Right cardiac atrium (tissue), 5 donors: ENCODE data around the gene ATP2C1. TPM values are rescaled to one million over a fixed set of nuclear protein-coding genes. Genes with fewer than 3 reads are reported as not detected.
A peak's percentile ranks its signal among the peaks of the same experiment; 100 is the strongest.

Source experiments
- ATAC-seq, 2 donors: fragments of 200-7000 bp; cut with Tn5 transposase; one replicate each; pipeline versions ENCODE4 v1.8.0 to v1.9.1; 2020; ENCODE audit warnings: moderate library complexity in 2 of 2, mild to moderate bottlenecking in 1 of 2
- DNase-seq, 3 donors: peaks; one replicate each; pipeline ENCODE4 v3.0.0-alpha.2; 2020
- H3K27ac ChIP-seq: one replicate; pipeline ENCODE4 v1.5.1; 2013; ENCODE audit warnings: mild to moderate bottlenecking, low read length, control low read depth, moderate library complexity
- H3K27me3 ChIP-seq: one replicate; pipeline ENCODE4 v1.6.1; 2013; ENCODE audit not compliant: control insufficient read depth, insufficient read depth
- H3K4me1 ChIP-seq: one replicate; pipeline ENCODE4 v1.6.1; 2013; ENCODE audit warnings: low read length; ENCODE audit not compliant: control insufficient read depth, insufficient read depth
- H3K4me3 ChIP-seq: one replicate; pipeline ENCODE4 v1.5.1; 2013; ENCODE audit warnings: low read length, control low read depth
- H3K9me3 ChIP-seq: one replicate; pipeline ENCODE4 v1.6.1; 2013; ENCODE audit warnings: low read length; ENCODE audit not compliant: control insufficient read depth
- WGBS: extraction: QIAGEN DNeasy Blood & Tissue Kit; methylation state at CpG from one replicate; pipeline ENCODE4 v1.1.7; 2013; 5-methylcytosine and 5-hydroxymethylcytosine counted together
- intact Hi-C, 4 donors: fragments of 100-400 bp; cut with DNase I; formaldehyde crosslinking; loops; one replicate each; pipeline versions ENCODE4 v1.11.0 to v1.14.0; 2022 to 2023
- long read RNA-seq, 4 donors: library from polyadenylated mRNA; unstranded; transcript quantifications; one replicate each; pipeline ENCODE4 v2.0.0, GENCODE V29; 2020 to 2021
- polyA plus RNA-seq: library from polyadenylated mRNA; stranded (reverse); fragments of 200-250 nt; gene quantifications from one replicate; pipeline ENCODE4 v1.2.3, GENCODE V29; 2013
- total RNA-seq, 4 donors: library from RNA; stranded (reverse); fragmentation: NEBNext Ultra II Directional; extraction: Animal tissue kit (Norgen Biotek cat#: 25700); gene quantifications; one replicate each; pipeline ENCODE4 v1.2.1, GENCODE V29; 2021
- donor health status: healthy with polysubstance abuse.
- donor health status: DM: no; HTN: yes; CAD: no.
- donor health status: DM: no; HTN: no; CAD: no.
- donor health status: DM: no; HTN: yes; CAD: no; lungs with severe emphysema.
- donor health status: DM: yes; HTN: yes; CAD: no.

ATP2C1 gene
- total RNA-seq (10 to 100 TPM; 55.7 to 59.8 (median 57.5) TPM), polyA plus RNA-seq (33.3 TPM)
- long read RNA-seq, donor 1, full-length matches to known transcripts = 65 of 105 reads
- long read RNA-seq, donor 1, partial matches to known transcripts = 9 of 105 reads
- long read RNA-seq, donor 1, other reads (novel, unspliced or antisense) = 31 of 105 reads
- long read RNA-seq, donor 2, full-length matches to known transcripts = 51 of 80 reads
- long read RNA-seq, donor 2, partial matches to known transcripts = 10 of 80 reads
- long read RNA-seq, donor 2, other reads (novel, unspliced or antisense) = 19 of 80 reads
- long read RNA-seq, donor 3, full-length matches to known transcripts = 136 of 240 reads
- long read RNA-seq, donor 3, partial matches to known transcripts = 27 of 240 reads
- long read RNA-seq, donor 3, other reads (novel, unspliced or antisense) = 77 of 240 reads
- long read RNA-seq, donor 4, full-length matches to known transcripts = 43 of 57 reads
- long read RNA-seq, donor 4, partial matches to known transcripts = 2 of 57 reads
- long read RNA-seq, donor 4, other reads (novel, unspliced or antisense) = 12 of 57 reads

GRCh38 chr3:130893376-130894129 lies at the start of gene ATP2C1:
TSS of gene ATP2C1 (plus strand) at chr3:130894084. CDS start at chr3:130894770, 686 bp downstream.
- no peaks in the 10 kb centered on the region for H3K4me1 ChIP-seq
- intact Hi-C loops = loop anchor here (2.0 to 5.0 kb wide), 3 partner anchors 131 to 136 kb away; no protein-coding TSS in a partner anchor
- H3K27me3 ChIP-seq = no peaks in the 10 kb centered on the region
- under 1% methylated on average over 69 of the region's 69 CpGs for WGBS
- no peaks in the 10 kb centered on the region for H3K9me3 ChIP-seq
- H3K27ac ChIP-seq = peak within 1 kb of the TSS; percentile 95
- peak within 1 kb of the TSS; percentile 92 for H3K4me3 ChIP-seq
- DNase-seq (peak; percentile 98 to 99 (median 99)), ATAC-seq (peak; percentile 99)

GRCh38 chr3:130844462-130844861 lies 49.4 kb upstream of the ATP2C1 start:
- Histone ChIP-seq H3K9me3 (no peaks in the 10 kb centered on the region), H3K27me3 (no peaks in the 10 kb centered on the region), H3K4me3 (no peak overlapping the region), H3K27ac (no peak overlapping the region), H3K4me1 (peaks cover 6% of the 10 kb centered on the region)
- intact Hi-C loops = no loop called here
- DNase-seq (no peak), ATAC-seq (no peak)
- WGBS = 65% methylated on average over 1 of the region's 1 CpG

- intact Hi-C loops = no loop called here
Observed at GRCh38 chr3:130846181-130846580, 47.7 kb upstream of the ATP2C1 start.

GRCh38 chr3:130849091-130849552 lies 44.8 kb upstream of the ATP2C1 start:
- no peak overlapping the region for H3K27ac ChIP-seq

More at GRCh38 chr3:130846181-130846580, 47.7 kb upstream of the ATP2C1 start:
- Histone ChIP-seq H3K4me3 (no peak overlapping the region), H3K9me3 (no peaks in the 10 kb centered on the region), H3K4me1 (peaks cover 6% of the 10 kb centered on the region), H3K27me3 (no peaks in the 10 kb centered on the region), H3K27ac (no peak overlapping the region)
- ATAC-seq (no peak), DNase-seq (no peak)
- WGBS = 56% methylated on average over 1 of the region's 1 CpG

GRCh38 chr3:130850044-130850797 lies 43.7 kb upstream of the ATP2C1 start:
- Histone ChIP-seq H3K27ac (peak overlapping the region; percentile 34), H3K9me3 (no peaks in the 10 kb centered on the region), H3K4me1 (peaks cover 6% of the 10 kb centered on the region), H3K27me3 (no peaks in the 10 kb centered on the region), H3K4me3 (peak overlapping the region; percentile 60)
- DNase-seq (peak; percentile 31 to 54 (median 37)), ATAC-seq (peak; percentile 86 to 91)
- intact Hi-C loops = no loop called here
- 8% methylated on average over 8 of the region's 8 CpGs for WGBS

More at GRCh38 chr3:130849091-130849552, 44.8 kb upstream of the ATP2C1 start:
- WGBS = 58% methylated on average over 1 of the region's 1 CpG
- ATAC-seq (peak; percentile 12 to 18), DNase-seq (no peak)
- Histone ChIP-seq H3K4me1 (peaks cover 6% of the 10 kb centered on the region), H3K27me3 (no peaks in the 10 kb centered on the region), H3K9me3 (no peaks in the 10 kb centered on the region), H3K4me3 (no peak overlapping the region)
- intact Hi-C loops = no loop called here

GRCh38 chr3:130850843-130851242 lies 43.0 kb upstream of the ATP2C1 start:
- intact Hi-C loops = no loop called here
- Histone ChIP-seq H3K27me3 (no peaks in the 10 kb centered on the region), H3K27ac (no peak overlapping the region), H3K4me3 (peak overlapping the region; percentile 60), H3K4me1 (peaks cover 6% of the 10 kb centered on the region), H3K9me3 (no peaks in the 10 kb centered on the region)
- DNase-seq (no peak), ATAC-seq (no peak)
- WGBS = 27% methylated on average over 7 of the region's 7 CpGs

GRCh38 chr3:130851277-130851676 lies 42.6 kb upstream of the ATP2C1 start:
- H3K4me3 ChIP-seq = peak overlapping the region; percentile 60
- DNase-seq (no peak), ATAC-seq (no peak)
- H3K27ac ChIP-seq = no peak overlapping the region
- no peaks in the 10 kb centered on the region for H3K9me3 ChIP-seq
- intact Hi-C loops = no loop called here
- H3K27me3 ChIP-seq = no peaks in the 10 kb centered on the region
- peaks cover 6% of the 10 kb centered on the region for H3K4me1 ChIP-seq

- WGBS = 42% methylated on average over 2 of the region's 2 CpGs
- Histone ChIP-seq H3K27ac (no peak overlapping the region), H3K4me1 (peaks cover 6% of the 10 kb centered on the region), H3K4me3 (no peak overlapping the region), H3K27me3 (no peaks in the 10 kb centered on the region), H3K9me3 (no peaks in the 10 kb centered on the region)
- no peak for ATAC-seq
- intact Hi-C loops = no loop called here
- no peak for DNase-seq
Observed at GRCh38 chr3:130853581-130853980, 40.3 kb upstream of the ATP2C1 start.

GRCh38 chr3:130854208-130854864 lies 39.5 kb upstream of the ATP2C1 start:
- Histone ChIP-seq H3K27me3 (no peaks in the 10 kb centered on the region), H3K27ac (no peak overlapping the region), H3K4me3 (no peak overlapping the region), H3K4me1 (peaks cover 2% of the 10 kb centered on the region), H3K9me3 (no peaks in the 10 kb centered on the region)
- DNase-seq (no peak), ATAC-seq (no peak)
- intact Hi-C loops = no loop called here
- 90% methylated on average over 5 of the region's 5 CpGs for WGBS

GRCh38 chr3:130857336-130858026 lies 36.4 kb upstream of the ATP2C1 start:
- Histone ChIP-seq H3K4me3 (no peak overlapping the region), H3K27ac (no peak overlapping the region), H3K9me3 (no peaks in the 10 kb centered on the region), H3K27me3 (no peaks in the 10 kb centered on the region), H3K4me1 (no peaks in the 10 kb centered on the region)
- 74% methylated on average over 4 of the region's 4 CpGs for WGBS
- ATAC-seq (no peak), DNase-seq (no peak)
- intact Hi-C loops = no loop called here
